ENCODE data around the gene GDPD5. TPM values are rescaled to one million over a fixed set of nuclear protein-coding genes. Genes with fewer than 3 reads are reported as not detected.

The GDPD5 gene
- total and polyA plus RNA-seq, 11 donors: 2.0 to 12.5 (median 4.9) TPM

GRCh38 chr11:75562048-75562835, 36.5 kb upstream of the GDPD5 start, which contains the start of gene SERPINH1:
SERPINH1 (plus strand) TSS chr11:75562253; CDS start chr11:75566350, 4,097 bp downstream.
- Histone ChIP-seq H3K36me3 (peaks cover under 1 to 26% (median 17%) of the 10 kb centered on the region in 9 donors), H3K27me3 (no peaks in the 10 kb centered on the region), H3K9me3 (no peaks in the 10 kb centered on the region), H3K27ac (peak within 1 kb of the TSS; percentile 93 to 100 (median 99)), H3K4me3 (peak within 1 kb of the TSS; percentile 46 to 98 (median 86)), H3K4me1 (peaks cover 14 to 91% (median 73%) of the 10 kb centered on the region in 12 donors)
- 0 to 1% (median 0%) methylated on average over 31 to 51 of the region's 51 CpGs for WGBS, 4 donors
- DNase-seq (peak; percentile 92 to 94 (median 93)), ATAC-seq (peak; percentile 76 to 83 (median 80))
- TF ChIP-seq CTCF (IDR thresholded peaks at IDR 0.05) (peak in 1 of 12 donors; percentile 4), POLR2A (IDR thresholded peaks at IDR 0.05) (peak in 1 of 2 donors; percentile 88)
- intact Hi-C loops (cut with DNase I): loop anchor here in 1 of 10 donors (1.0 kb wide), 1 partner anchor 8 kb away; no protein-coding TSS in a partner anchor

DNA sequence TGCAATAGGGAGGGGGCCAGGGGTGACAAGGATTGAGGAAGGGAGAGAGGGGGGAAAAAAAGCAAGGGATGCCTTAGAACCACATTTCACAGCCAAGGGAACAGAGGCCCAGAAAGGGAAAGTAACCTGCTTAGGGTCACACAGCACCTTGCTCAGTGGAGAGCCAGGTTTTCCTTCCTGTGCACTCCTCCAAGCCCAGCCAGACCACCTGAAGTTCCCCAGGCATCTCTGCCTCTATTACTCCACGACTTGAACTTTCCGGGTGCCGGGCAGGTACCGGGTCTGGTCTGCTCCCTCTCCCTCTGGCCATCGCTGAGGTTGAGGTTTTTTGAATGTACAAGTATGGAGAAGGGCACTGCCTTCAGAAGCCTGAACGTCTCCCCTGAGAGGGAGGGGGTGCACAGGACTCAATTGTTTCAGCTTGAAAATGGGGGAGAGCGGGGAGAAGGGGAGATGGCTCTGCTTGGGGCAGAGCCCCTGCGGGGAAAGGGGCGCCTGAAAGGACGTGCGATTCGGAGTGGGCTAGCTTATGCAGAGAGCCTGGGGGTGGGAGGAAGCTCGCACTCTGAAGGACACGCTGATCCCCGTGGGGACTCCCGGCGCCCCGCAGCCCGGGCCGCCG, 35.8 kb upstream of the GDPD5 start:
- Histone ChIP-seq H3K9me3 (no peaks in the 10 kb centered on the region), H3K27ac (peak overlapping the region; percentile 93 to 100 (median 99)), H3K4me3 (peak overlapping the region; percentile 46 to 98 (median 86)), H3K4me1 (peaks cover 11 to 85% (median 67%) of the 10 kb centered on the region in 12 donors), H3K36me3 (peaks cover 0 to 19% (median 10%) of the 10 kb centered on the region in 9 donors), H3K27me3 (no peaks in the 10 kb centered on the region)
- DNase-seq (no peak), ATAC-seq (no peak)
- intact Hi-C loops (cut with DNase I): loop anchor here in 1 of 10 donors (1.0 kb wide), 1 partner anchor 7 kb away; no protein-coding TSS in a partner anchor
- TF ChIP-seq POLR2A (IDR thresholded peaks at IDR 0.05) (no peak), CTCF (IDR thresholded peaks at IDR 0.05) (no peak)
- 17 to 23% (median 19%) methylated on average over 18 to 21 of the region's 21 CpGs for WGBS, 4 donors

- TF ChIP-seq CTCF (IDR thresholded peaks at IDR 0.05) (no peak), POLR2A (IDR thresholded peaks at IDR 0.05) (no peak)
- Histone ChIP-seq H3K9me3 (no peaks in the 10 kb centered on the region), H3K36me3 (peaks cover 0 to 10% (median 4%) of the 10 kb centered on the region in 9 donors), H3K4me3 (no peak overlapping the region), H3K27ac (peak overlapping the region in 10 of 12 donors; percentile 93 to 100 (median 99)), H3K27me3 (no peaks in the 10 kb centered on the region), H3K4me1 (peaks cover 11 to 76% (median 58%) of the 10 kb centered on the region in 12 donors)
- 67 to 86% (median 75%) methylated on average over 1 of the region's 1 CpG for WGBS, 4 donors
- DNase-seq (peak in 1 of 5 donors; percentile 3), ATAC-seq (no peak)
- intact Hi-C loops (cut with DNase I): no loop called here
These were observed 34.9 kb upstream of the GDPD5 start for GRCh38 chr11:75560644-75561043.
